NCI-H2196 (cell line): ENCODE data around the gene MPO.

Experiments used
- DNase-seq: peaks from one replicate; lab custom pipeline; 2025; ENCODE audit not compliant: unreplicated experiment; lab: John Stamatoyannopoulos, UW

MPO gene

GRCh38 chr17:58280480-58281217, at the start of gene MPO:
TSS of gene MPO (minus strand) at chr17:58280935. CDS start at chr17:58280758, 177 bp downstream.
- DNase-seq: no peak

DNA sequence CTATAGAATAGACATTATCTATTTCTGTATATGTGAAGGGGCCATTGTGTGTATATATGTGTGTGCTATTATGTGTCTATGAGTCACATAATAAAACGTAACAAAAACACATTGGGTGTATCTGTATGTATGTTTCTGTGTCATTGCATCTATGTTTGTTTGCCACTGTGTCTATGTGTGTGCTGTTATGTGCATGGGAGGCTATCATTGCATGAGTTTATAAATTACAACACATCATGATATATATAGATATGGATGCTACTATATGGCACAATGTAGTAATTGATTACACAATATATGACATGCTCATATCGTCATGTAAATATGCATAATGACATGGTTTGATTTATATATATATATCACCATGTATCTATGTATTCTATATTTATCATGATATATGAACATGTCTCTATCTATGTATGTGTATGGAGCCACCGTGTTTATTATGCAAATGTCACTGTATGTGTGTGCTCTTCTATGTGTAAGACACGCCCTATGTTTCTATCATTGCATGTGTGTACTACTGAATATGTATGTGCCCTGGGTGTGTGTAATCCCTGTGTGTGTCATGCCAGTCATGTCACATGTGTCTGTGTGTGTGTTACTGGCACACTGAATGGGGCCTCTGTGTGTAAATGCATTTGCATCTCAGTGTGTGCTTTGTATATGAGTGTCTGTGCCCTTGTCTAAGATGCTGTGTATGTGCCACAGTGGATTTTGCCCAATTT, 49.2 kb upstream of the MPO start:
- no peak for DNase-seq

- DNase-seq: no peak
These were observed 48.5 kb upstream of the MPO start for GRCh38 chr17:58329035-58329809.

GRCh38 chr17:58328195-58329034, 47.7 kb upstream of the MPO start, which contains the start of gene TSPOAP1:
TSS of gene TSPOAP1 (minus strand) at chr17:58328795. CDS start at chr17:58327920, 875 bp downstream.
- no peak for DNase-seq

- no peak for DNase-seq
These were observed 46.8 kb upstream of the MPO start for GRCh38 chr17:58327363-58328194.

DNA sequence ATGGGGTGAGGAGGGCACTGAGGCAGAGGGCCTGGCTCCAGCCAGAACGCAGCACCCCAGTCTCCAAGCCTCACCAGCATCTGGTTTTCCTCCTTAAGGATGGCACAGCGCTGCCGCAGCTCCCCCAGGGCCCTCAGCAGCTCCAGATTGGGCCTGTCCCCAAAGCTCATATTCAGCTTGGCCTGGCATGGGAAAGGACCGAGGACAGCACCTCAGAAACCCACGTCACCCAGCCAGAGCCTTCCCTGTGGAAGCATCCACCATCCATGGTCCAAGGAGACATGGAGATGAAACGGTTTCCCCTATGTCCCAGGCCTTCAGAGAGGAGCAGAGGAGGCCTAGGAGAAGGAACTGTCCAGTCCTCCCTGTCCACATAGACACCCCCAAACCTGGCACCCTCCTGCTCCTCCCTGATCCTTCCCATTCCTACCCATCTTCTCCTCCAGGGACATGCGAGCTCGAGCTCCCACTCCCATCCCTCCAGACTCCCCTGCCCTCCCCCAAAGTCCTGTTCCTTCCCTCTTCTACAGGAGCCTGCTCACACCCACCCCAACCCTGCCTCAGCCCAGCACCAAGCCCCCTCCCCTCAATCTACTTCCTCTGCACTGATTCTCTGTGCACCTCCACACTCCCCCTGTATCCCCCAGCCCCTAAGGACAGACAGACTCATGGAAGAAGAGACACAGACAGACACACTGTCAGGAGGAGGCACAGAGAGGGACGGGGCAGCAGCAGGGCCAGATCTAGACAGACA, 46.1 kb upstream of the MPO start:
- DNase-seq: no peak

DNA sequence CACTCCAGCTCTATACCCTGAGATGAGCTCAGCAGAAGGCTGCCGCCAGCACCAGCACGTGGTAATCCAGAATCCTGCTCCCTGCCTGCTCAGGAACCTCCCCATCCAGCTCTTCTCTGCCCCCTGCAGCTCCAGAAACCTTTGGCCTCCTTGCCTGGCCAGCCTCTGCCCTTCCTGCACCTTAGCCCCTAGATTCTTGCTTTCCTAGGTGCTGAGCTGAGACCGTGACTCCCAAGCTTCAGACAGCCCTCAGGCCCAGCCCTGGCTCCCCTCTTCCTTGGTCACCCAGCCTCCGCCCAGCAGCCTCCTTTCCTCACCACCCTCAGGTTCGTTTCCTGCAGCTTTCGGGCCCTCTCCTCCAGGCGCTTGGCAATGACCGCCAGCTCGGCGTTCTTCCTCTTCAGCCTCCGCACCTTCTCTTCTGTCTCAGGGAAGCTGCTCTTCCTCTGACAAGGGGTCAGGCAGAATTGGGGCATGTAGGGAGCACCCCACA, 45.3 kb upstream of the MPO start:
- DNase-seq: no peak

DNA sequence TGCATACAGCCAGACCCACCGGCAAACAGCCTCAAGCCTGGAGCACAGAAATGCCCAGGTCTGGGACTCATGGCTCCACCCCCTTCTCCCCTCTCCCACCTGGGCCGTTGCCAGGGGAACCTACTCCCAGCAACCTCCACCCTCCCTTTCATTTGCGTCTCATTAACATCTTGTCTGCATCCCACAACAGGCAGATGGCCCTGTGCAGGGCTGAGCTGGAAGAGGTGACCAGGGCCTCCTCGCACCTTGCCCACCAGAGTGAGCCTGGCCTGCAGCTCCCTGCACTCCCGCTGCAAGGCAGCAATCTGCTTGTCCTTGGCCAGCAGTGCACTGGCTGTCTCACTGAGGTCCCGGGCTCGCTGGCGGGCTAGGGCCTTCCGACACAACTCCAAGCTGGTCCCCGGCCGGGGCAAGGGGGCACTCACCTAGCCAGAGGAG, 44.6 kb upstream of the MPO start:
- DNase-seq: peak; percentile 36

- peak; percentile 36 for DNase-seq
These were observed 43.9 kb upstream of the MPO start for GRCh38 chr17:58324409-58325288.

GRCh38 chr17:58324056-58324408, 43.3 kb upstream of the MPO start:
- DNase-seq: no peak

- DNase-seq: no peak
These were observed 42.8 kb upstream of the MPO start for GRCh38 chr17:58323366-58324055.

- DNase-seq: no peak
These were observed 41.9 kb upstream of the MPO start for GRCh38 chr17:58322581-58323185.

GRCh38 chr17:58321571-58322525, 41.1 kb upstream of the MPO start:
- DNase-seq: no peak

DNA sequence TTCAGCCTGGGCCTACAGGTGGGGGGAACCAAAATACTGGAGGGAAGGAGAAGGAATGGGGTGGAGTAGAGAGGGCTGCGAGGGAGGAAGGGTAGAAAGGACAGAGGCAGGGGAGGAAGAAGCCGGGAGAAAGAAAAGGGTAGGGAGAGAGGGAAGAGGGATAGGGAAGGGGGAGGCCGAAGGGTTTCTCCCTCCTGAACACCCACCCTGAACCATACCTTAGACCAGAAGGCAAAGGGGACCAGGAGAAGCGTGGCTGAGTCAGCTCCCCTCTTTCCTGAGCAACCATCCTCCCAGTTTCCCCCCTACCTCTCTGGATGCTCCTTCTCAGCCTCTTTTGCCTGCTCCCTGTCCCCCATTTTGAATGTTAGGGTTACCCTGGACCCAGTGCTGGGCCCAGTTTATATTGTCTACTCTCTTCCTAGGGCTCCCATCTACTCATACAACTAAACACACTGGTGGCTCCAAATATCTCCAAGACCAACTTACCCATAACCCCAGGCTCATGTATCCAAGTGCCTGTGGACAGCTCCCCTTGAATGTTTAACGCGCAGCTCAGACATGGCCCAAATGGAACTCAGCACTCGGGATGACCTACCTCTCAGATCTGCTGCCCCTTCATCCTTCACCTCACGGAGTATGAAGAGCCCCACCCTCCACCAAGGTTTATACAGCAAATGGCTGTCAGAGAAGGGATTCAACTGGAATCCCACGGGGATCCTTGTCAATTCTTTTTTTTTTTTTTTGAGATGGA, 40.0 kb upstream of the MPO start:
- DNase-seq: no peak

- DNase-seq: no peak
These were observed 39.4 kb upstream of the MPO start for GRCh38 chr17:58320163-58320558.
